ENCODE results near the gene RAB23.
"Not testable (repeated sequence)": the region's sequence is repeated elsewhere in the genome, so short reads cannot be mapped to it uniquely, and the experiment has no call there.

Gene RAB23

GRCh38 chr6:57221936-57222742, at the start of gene RAB23:
Gene RAB23 (minus strand): TSS chr6:57222307. CDS start chr6:57210380, 11,927 bp downstream.
- peak; percentile 88 to 92 (median 89) for DNase-seq

DNA sequence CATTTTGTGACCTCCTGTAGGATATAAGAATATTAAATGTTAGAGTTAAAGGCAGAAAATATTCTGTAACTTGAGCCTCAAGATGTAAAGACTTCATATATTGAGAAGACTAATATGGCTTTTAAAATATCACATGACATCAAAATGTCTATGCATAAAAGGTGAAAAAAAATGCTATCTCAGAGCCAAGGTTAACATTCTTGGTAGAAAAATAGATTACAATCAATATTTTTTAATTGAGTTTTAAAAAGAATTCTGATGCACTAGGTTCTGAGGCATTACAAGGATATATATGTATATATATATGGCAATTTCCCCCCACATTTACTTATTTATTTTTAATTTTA, 46.2 kb upstream of the RAB23 start:
- no peak for DNase-seq

DNA sequence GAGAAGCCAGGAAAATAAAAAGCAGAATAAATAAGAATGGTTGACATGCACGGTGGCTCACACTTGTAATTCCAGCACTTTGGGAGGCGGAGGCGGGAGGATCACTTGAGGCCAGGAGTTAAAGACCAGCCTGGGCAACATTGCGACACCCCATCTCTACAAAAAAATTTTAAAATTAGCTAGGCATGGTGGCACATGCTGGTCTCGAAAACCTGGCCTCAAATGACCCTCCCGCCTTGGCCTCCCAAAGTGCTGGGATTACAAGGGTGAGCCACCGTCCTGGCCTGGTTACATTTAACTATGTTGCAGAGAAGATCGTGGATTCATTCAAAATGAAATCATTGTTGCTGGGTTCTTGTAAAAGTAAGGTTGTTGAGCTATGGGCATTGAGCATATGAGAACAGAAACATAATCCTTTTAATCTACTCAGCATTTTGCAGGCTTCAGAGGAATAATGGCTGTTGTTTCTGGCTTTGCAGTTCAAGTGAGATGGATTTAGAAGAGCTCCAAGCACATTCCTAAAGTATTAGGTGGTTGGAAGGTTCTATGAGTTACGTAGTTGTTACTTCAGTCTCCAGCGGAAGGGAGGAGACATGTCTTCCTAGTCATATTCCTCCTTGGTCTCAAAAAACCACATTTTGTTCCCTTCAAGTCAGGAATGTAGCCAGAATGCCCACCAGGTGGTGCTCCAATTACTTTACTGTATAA, 45.6 kb upstream of the RAB23 start:
- DNase-seq, result peak in 2 of 3 experiments; percentile 31 to 53

DNA sequence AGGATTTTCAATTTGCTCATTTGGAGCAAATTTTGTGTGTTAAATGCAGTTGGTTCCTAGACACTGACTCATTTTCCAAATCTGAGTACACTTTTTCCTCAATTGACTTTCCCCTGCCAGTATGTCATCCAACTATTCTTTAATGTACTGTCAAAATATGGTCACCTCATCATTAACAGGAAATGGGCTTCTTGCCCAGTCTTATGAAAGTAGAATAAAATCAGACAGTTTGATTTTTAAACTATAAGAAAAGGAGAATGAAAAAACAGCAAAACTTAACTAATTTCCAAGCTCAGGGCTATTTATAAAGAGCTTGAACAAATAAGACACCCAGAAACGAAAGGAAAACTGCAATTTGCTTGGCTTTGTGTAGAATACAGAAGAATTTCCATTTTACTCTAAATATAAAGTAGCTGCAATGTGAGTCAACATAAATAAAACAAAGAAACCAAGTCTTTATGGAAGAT, 43.7 kb upstream of the RAB23 start:
- DNase-seq, result no peak

DNA sequence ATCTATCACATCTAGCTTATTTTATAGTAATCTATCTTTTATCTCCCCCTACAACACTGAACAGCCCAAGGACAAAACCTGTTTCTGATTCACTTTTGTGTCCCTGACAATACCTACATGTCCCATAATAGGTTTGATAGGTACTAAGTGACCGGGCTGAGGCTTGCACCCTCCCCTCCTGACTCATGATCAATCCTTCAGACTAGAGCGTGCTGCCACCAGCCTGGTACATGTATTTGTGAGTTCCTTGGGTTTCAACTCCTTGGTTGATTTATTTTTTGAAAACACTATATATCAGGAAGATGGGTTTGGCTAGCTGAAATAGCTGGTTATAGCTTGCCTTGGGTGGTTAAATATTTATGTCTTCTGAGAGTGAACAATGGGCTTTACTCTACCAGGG, 41.6 kb upstream of the RAB23 start:
- no peak for DNase-seq

- no peak for DNase-seq
Observed at GRCh38 chr6:57262901-57263694, 41.0 kb upstream of the RAB23 start.

DNA sequence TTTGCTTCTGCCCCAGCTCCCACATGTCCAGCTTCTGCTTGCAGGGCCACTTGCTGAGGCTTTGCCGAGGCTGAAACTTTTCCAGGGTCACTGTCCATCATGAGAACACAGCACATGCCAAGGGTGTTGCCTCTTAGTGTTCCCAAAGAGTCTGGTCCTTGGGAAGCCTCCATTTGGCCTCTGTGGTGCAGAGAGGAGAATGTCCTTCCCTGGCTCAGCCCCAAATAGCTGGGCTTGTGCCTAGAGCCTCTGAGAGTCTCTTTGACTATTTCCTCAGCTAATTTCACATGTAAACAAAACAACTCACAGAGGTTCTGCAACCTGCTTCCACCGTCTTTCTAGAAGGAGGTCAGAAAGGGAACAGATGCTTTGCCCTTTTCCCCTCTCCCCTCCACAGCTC, 40.4 kb upstream of the RAB23 start:
- DNase-seq, result no peak

GRCh38 chr6:57261926-57262325, 39.8 kb upstream of the RAB23 start:
- no peak for DNase-seq

DNA sequence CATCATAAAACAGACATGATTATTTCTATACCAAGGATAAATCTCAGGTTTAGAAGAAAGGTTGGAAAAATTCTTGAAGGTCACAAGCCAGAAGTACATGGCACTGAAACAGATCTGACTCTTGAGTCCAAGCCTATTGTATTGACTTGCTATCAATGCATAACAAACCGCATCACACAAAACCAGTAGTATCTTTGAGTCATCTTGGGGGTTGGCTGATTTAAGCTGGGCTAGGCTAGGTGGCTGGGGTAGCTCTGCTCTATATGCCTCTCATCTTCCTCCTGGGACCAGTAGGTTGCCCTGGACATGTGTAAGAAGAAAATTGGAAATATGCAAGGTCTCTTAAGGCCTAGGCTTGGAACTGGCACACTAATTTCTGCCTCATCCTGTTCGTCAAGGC, 37.0 kb upstream of the RAB23 start:
- no peak for DNase-seq

DNA sequence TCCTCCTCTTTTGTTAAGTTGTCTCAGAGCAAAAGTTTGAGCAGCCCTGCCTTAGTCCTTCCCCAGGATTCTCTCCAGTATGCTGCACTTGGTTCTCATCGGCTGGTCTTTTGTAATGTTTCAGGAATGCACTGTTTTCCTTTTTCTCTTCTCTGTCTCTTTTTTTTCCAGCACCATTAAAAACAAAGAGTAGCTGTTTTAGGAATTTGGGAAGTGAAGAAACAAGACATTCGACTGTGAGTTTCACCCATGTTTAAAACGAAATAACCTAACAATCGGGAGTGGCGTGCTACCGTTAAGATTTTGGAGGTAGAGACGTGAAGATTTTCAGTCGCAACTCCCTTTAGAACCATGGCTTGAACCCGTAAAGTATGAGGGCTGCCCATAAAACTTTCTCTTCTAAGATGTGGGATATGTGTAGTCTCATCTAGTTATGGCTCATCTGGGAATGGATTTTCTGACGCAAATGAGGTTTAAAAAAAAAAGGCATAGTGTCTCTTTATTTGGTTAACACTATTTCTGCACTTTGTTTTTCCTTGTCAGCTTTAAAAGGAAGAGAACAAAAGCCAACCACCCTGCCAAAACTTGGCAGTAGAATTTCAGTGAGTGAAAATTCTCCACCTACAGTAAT, 35.9 kb upstream of the RAB23 start:
- no peak for DNase-seq

DNA sequence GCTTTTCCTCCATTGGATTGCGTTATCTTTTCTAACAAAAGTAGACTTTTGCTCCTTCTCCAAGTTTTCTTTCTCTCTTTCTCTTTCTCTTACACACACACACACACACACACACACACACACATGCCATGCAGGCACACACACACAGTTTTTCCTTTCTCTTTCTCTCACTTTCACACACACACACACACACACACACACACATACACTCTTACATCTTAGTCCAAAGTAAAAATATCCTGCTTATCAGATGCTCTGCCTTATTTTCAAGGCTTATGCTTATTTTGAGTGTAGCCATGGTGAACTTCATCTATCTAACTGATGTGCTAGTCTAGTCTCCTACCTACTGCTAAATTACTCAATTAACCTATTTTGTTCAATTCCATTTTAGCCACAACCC, 34.4 kb upstream of the RAB23 start:
- DNase-seq, result no peak

DNA sequence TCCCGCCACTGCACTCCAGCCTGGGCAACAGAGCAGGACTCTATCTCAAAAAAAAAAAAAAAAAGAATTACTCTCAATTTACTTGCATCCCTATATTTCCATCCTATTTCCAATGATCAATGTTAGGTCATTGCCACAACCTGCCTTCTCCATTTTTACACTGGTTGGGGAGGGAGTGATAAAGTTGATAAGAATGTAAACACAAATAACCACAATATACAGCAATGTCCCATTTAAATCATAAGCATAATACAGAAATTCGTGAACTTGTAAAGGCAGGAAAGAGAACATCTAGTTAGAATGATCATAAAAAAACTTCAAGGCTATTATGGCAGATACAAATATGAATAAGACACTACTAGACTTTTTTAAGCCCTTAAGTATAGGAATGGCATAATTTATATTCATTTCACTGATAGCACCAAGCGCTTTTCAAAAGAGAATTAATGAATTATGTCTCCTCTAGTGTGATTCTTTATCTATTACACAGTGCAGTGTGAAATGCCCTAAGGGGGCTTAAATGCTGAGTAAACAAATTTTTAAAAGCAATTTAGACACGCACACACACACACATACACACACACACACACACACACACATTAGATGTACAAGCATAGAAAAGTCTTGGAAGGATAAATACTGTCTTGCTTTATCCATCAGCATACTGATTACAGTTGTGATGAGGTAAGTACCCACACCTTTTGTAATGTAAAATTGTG, 33.5 kb upstream of the RAB23 start:
- DNase-seq, result peak in 1 of 3 experiments; percentile 27

DNA sequence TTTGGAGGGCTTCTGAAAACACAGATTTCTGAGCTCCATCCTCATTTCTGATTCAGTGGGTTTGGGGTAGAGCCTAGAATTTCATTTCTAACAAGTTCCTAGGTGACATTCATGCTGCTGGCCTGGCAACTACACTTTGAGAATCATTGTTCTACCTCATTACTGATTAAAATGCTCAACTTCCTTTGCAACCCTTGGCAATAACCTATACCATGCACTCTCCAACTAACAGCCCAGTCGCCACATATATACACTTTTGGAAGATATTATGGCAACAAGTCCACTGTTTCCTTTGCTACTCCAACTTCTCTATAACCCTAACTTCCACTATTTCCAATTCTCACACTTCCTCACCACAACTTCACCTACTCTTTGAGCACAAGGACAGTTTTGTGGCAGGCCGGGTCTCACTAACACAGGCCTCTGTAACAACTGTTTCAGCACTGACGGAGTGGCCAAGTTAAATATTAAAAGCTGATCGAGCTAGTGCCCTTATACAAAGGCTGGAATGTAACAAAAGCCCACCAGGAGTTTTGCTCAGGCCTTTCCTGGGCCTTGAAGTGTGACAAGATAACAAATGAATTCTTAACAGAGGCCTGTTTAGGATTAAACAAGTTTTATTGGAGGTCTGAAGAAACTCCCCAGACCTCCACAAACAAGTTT, 32.1 kb upstream of the RAB23 start:
- DNase-seq, result no peak

DNA sequence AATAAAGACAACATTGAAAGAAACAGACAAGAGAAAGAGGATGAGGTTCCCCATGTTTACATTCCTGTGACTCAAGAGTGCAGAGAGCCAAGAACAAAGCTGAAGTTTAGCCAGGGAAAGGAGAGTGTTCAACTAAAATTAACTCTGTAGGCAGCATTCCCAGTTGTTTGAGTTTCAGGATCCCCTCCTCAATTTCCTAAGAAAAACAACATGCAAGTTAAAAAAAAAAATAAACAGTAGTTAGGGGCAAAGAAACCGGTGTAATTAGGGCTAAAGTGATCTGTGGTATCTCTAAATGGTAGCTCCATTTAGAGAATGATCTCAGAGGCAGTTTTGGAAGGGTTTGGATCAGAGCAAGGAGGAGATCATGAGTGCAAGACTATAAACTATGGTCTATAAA, 30.9 kb upstream of the RAB23 start:
- DNase-seq, result no peak

GRCh38 chr6:57252137-57252536, 30.0 kb upstream of the RAB23 start:
- no peak for DNase-seq

- DNase-seq, result no peak
Observed at GRCh38 chr6:57250348-57250747, 28.2 kb upstream of the RAB23 start.

GRCh38 chr6:57248311-57248895, 26.3 kb upstream of the RAB23 start:
- no peak for DNase-seq

DNA sequence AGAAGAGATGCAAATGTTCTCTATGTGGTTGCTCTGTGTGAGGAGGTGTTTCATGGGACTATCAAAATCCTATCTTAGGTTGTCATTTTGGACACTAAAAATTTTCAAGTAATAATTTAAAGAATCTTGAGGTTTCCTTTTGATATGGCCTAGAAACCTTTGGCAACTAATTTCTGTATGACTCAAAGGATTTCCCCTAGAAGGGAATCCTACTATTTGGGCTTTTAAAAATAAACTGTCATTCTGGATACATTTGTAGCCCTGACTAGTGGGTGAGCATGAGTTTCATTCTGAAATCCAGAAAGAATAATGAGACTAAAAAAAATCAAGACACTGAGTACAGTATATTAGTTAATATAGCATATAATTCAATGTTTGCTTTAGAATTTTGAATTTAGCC, 25.5 kb upstream of the RAB23 start:
- no peak for DNase-seq

GRCh38 chr6:57246307-57246706, 24.2 kb upstream of the RAB23 start:
- DNase-seq, result no peak

- DNase-seq, result no peak
Observed at GRCh38 chr6:57243954-57244353, 21.8 kb upstream of the RAB23 start.

DNA sequence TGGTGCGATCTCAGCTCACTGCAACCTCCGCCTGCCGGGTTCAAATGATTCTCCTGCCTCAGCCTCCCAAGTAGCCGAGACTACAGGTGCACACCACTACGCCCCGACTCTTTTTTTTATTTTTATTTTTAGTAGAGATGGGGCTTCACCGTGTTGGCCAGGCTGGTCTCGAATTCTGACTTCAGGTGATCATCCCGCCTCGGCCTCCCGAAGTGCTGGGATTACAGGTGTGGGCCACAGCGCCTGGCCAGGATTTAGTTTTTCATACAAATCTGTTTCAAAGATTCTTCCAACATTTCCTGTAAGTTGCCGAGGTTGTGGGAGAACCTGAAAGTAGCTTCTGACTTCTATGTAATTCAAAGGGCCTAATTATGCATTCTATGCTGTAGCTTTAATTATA, 21.4 kb upstream of the RAB23 start:
- DNase-seq, result not testable (repeated sequence)

Measured in NCI-H1417 (cell line).